Jurkat, Clone E6-1 (cell line): ENCODE data around the gene NXNL1.
"Not testable (repeated sequence)": the region's sequence is repeated elsewhere in the genome, so short reads cannot be mapped to it uniquely, and the experiment has no call there.

Experiments used
- DNase-seq: peaks from one replicate; pipeline ENCODE4 v3.0.0-alpha.2; 2011; ENCODE audit warnings: low read depth, low spot score
- H3K4me3 ChIP-seq: 2 replicates; pipeline ENCODE4 v1.5.1; 2011; ENCODE audit warnings: mild to moderate bottlenecking, low read length, control low read depth, moderate library complexity

Gene NXNL1

DNA sequence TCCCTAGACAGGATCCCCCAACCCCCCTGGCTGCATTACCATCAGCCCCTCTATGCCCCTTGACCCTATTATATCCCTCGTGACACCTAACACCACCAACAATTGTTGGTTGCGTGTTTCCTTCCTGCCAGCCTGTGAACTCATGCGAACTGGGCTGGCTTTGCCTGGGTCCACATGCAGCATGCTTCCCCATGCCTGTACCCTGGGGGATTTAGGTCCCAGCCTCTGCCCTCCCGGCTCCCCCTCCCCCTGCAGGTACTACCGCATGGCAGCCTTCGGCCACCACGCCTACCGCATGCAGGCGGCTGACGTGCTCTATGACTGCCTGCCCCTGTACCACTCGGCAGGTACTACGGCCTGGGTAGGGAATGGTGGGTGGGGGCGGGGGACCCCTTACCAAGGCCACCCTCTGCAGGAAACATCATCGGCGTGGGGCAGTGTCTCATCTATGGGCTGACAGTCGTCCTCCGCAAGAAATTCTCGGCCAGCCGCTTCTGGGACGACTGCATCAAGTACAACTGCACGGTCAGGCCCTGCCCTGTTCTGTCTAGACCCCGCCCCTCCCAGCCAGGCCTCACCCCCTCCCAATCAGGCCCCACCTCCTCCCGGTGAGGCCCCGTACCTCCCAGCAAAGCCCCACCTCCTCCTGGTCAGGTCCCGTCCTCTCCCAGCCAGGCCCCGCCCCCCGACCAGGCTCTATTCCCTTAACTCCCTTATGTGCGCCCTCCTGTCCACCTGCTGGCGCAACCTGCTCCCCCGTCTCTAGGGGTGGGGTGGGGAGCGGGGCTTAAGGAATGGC, 28.1 kb upstream of the NXNL1 start:
- DNase-seq, result peak; percentile 50
- H3K4me3 ChIP-seq, result no peak overlapping the region

DNA sequence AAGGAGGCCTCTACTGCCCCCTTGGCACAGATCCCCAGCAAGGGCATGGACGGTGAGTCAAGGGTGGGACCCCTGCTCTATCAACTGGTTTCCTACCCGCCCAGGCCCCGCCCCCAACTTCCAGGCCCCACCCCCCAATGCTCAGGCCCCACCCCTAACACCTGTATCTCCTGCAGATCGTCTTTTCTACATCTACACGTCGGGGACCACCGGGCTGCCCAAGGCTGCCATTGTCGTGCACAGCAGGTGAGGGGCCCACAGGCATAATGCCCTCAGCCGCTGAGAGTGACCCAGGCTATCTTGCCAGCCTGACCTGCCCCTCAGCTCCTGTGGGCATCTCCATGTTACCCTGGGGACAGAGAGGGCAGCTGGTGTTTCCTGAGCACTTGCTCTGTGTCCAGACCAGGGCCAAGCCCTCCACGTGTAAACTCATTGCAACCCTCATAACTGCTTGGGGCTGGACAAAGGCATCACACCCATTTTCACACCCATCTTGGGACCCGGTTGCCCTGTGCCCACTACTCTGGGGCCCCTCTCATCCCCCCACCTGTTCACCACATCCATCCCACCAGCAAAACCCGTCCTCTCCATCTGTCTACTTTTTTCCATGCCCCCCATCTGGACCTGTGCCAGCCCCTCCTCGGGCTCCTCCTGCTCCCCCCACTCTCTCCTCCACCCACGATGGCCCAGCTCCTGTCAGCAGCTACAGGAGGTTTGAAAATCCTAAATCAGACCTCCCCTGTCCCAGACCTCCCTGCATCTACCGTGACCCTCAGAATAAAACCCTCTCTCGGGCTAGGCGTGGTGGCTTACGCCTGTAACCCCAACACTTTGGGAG, 26.8 kb upstream of the NXNL1 start:
- DNase-seq, result no peak
- no peak overlapping the region for H3K4me3 ChIP-seq

DNA sequence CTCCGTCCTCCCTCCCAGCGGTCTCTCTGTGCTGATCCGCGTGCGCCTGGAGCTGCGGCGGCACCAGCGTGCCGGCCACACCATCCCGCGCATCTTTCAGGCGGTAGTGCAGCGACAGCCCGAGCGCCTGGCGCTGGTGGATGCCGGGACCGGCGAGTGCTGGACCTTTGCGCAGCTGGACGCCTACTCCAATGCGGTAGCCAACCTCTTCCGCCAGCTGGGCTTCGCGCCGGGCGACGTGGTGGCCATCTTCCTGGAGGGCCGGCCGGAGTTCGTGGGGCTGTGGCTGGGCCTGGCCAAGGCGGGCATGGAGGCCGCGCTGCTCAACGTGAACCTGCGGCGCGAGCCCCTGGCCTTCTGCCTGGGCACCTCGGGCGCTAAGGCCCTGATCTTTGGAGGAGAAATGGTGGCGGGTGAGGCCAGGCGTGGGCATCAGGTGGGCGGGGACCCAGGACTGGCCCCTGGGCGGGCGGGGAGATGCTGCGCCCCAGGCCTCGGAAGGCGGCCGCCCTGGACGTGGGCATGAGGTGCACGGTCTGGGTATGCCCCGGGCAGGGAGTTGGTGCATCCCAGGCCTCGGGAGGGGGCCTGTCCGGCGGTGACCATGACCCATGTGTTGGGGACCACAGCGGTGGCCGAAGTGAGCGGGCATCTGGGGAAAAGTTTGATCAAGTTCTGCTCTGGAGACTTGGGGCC, 26.0 kb upstream of the NXNL1 start:
- DNase-seq, result no peak
- H3K4me3 ChIP-seq, result no peak overlapping the region

DNA sequence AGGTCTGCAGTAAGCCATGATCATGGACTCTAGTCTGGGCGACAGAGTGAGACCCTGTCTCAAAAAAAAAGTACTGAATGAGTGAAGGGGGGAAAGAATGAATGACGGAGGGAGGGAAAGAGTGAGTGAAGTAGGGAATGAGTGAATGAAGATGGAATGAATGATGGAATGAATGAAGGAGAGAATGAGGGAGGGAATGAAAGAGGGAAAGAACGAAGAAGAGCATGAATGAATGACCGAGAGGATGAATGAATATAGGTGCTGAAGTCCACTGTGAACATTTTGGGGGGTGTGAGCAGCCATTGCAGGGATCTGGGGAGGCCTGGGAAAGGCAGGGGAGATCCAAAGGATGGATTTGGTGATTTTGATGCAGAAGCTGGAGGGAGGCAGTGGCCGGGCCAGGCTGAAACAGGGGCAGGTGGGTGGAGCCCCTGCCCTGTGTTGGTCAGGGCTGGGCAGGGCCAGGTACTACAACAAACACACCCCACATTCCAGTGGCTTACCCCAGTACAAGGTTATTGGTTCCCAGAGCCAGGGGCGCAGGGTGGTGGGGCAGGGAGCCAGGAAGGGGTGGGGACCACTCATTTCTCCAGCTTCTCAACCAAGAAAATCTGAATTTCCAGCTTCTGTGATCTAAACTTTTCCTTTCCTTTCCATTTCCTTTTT, 23.9 kb upstream of the NXNL1 start:
- DNase-seq, result no peak
- H3K4me3 ChIP-seq, result no peak overlapping the region

DNA sequence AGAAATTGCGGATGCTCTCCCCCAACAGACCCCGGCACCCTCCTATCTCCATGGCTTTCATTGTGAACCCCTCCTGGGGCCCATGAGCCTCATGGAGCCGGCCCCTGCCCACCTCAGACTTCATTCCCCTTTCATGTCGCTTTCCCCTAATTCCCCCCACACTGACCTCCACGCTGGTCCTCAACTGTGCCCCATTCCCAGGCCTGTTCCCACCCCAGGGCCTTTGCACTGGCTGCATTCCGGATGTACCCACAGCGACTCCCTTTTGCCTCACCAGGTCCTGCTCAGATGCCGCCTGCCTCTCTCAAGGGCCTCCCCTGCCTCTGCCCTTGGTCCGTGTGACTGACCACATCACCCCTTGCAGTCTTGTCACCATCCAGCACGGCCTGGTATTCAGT, 22.9 kb upstream of the NXNL1 start:
- no peak overlapping the region for H3K4me3 ChIP-seq
- no peak for DNase-seq

DNA sequence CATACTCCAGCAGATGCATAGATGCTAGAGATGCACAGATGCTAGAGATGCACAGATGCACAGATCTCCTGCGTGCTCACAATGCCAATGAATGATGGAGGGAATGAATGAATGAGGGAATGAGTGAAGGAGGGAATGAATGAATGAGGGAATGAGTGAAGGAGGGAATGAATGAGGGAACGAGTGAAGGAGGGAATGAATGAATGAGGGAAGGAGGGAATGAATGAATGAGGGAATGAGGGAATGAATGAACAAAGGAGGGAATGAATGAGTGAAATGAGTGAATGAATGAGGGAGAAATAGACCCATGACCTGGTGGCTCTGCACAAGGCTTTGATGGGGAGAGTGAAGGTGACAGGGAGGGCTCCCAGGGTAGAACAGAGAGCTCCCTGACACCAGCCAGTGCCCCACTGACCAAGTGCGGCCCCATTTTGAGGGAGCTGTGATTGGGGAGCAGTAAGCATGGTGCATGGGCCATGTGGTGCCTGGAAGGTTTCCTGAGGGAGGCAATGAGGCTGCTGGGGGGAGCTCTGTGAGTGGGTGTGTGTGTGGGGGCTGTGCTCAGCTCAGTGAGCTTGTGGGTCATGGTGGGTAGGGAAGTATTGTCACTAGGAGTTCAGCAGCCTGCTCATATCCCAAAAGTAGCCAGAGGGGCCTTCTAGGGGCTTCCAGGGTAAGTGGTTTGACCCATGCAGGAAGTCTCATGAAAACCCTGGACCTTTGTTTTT, 22.3 kb upstream of the NXNL1 start:
- no peak overlapping the region for H3K4me3 ChIP-seq
- no peak for DNase-seq

DNA sequence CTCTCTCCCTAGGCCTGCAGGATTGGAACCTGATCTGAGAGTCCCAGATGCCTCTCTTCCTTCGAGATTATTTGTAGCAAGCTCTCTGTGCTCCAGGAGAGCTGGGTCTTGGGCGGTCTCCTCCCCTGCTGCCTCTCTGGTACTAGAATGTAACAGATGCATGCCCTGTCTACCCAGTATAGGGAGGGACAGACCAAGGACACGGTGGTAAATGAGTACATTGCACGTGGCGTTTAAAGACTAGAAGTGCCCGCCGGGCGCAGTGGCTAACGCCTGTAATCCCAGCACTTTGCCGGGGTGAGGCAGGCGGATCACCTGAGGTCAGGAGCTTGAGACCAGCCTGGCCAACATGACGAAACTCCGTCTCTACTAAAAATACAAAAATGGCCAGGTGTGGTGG, 21.3 kb upstream of the NXNL1 start:
- H3K4me3 ChIP-seq, result no peak overlapping the region
- DNase-seq, result no peak

DNA sequence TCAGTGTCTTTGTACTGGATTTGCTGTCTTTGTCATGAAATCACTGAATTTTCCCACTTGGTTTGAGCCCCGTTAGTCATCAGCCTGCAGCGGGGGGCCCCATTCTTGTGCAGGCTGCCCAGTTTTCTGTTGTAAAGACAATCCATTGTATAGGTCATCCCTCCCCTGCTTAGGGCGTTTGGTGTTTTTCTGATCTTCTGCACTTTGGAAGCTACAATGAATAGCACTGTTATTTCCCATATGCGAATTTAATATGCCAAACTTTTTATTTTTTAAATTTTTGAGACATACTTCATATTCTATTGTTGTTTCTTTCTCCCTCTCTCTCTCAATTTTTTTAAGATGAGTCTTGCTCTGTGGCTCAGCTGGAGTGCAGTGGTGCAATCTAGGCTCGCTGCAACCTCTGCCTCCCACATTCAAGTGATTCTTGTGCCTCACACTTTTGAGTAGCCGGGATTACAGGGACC, 18.6 kb upstream of the NXNL1 start:
- DNase-seq, result no peak
- H3K4me3 ChIP-seq, result no peak overlapping the region

DNA sequence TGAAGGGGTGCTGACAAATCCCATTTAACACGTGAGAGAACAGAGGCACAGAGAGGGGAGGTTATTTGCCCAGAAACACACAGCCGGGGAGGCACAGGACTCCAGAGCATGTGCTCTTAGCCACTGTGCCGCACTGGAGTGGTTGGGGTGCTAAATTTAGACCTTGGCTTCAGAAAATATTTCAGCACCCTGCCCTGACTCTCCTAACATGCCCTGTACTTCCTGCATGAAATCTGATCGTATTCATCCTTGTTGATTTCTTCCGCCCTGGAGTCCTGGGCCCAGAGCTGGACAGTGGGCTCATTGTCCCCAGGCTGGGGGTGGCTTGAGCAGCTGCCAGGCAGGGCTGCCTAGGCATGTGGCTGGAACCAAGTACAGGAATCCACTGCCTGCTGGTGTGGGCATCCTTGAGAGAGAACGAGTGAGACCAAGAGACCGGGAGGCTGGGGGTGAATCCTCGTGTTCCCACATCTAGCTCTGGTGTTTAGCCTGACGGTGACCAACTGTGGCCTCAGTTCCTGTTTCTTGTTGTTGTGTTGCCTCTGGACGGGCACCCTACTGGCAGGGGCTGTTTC, 14.9 kb upstream of the NXNL1 start:
- no peak for DNase-seq
- no peak overlapping the region for H3K4me3 ChIP-seq

DNA sequence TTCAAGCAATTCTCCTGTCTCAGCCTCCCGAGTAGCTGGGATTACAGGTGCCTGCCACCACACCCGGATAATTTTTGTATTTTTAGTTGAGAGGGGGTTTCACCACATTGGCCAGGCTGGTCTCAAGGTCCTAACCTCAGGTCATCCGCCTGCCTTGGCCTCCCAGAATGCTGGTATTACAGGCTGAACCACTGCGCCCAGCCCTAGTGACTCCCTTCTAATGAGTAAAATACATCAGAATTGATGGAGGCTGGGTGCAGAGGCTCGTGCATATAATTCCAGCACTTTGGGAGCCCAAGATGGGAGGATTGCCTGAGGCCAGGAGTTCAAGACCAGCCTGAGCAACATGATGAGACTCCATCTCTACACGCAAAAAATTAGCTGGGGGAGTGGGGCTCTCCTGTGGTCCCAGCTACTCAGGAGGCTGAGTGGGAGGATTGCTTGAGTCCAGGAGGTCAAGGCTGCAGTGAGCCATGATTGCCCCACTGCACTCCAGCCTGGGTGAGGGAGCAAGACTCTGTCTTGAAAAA, 14.3 kb upstream of the NXNL1 start:
- not testable (repeated sequence) for H3K4me3 ChIP-seq, DNase-seq

DNA sequence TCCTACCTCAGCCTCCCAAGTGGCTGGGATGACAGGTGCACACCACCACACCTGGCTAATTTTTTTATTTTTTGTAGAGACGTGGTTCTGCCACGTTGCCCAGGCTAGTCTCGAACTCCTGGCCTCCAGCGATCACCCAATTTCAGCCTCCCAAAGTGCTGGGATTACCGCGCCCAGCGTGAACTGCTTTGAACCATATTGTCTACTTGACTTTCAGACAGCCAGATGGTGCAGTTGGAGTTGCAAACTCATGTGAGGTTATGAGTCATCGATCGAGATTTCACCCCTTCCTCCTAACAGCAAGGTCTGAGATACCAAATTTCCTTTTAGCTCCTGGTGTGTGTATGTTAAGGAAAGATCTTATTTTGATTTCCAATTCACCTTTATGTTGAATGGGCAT, 12.3 kb upstream of the NXNL1 start:
- no peak overlapping the region for H3K4me3 ChIP-seq
- DNase-seq, result no peak

DNA sequence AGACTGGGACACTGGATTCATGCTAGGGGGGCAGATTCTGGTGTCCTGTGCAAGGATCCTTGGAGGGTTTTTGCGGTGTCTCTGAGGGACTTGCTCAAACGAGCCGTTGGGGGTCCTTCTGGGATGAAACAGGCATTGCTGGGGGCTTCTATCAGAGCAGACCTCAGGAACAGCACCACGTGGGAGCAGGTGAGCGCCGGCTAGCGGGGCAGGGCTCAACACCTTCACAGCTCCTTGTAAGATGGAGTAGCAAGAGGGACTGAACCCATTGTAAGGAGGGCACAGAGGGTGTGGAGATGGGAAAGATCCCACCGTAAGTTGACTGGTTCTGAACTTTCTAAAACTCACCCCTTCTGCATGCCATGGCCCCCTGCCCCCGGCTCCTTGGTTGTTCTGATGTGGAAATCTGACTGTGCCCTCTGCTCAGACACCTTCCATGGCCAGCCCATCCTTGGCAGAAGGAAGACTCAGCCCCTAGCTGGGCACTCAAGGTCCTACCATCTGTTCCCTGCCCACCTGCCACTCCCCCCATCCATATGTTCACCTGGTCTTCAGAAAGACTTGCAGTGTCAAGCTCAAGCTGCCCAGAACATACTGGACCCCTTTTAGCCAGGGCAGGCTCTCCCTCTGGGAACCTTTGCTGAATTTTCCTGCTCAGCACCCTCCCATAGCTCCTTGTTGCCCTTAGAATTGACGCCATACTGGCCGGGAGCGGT, 10.8 kb upstream of the NXNL1 start:
- DNase-seq, result no peak
- H3K4me3 ChIP-seq, result peak overlapping the region; percentile 66

DNA sequence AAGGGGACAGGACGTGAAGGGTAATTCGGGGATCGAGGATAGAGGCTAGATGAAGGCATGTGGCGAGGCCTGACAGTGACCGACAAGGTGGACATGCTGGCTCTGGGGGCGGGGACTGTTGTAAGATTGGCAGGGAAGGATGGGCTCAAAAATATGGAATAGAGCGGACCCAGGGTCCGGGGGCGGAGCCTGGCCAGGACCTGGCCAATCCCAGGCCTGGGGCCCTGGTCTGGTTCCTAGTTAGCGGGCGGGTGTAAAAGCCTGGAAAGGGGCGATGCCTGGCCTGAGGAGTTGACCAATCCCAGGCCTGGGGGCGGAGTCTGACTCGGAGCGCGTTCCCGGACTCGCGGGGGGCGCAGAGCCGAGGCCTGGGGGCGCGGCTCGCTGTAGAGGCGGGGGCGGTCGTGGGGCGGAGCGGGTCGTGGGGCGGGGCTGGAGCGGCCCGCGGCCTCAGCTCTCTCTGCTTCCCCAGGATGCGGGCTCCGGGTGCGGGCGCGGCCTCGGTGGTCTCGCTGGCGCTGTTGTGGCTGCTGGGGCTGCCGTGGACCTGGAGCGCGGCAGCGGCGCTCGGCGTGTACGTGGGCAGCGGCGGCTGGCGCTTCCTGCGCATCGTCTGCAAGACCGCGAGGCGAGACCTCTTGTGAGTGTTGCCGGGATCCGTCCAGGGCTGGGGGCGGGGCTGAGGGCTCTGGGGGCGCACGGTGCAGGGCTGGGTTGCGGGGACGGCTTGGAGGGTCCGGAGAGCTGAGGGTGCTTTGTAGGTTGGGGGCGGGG, 9.5 kb upstream of the NXNL1 start, which contains the start of gene SLC27A1:
TSS of gene SLC27A1 (plus strand) at position 457 of the 774 bp plus-strand sequence. CDS start at position 474, 17 bp downstream.
- peak; percentile 96 for DNase-seq
- H3K4me3 ChIP-seq, result peak within 1 kb of the TSS; percentile 66

DNA sequence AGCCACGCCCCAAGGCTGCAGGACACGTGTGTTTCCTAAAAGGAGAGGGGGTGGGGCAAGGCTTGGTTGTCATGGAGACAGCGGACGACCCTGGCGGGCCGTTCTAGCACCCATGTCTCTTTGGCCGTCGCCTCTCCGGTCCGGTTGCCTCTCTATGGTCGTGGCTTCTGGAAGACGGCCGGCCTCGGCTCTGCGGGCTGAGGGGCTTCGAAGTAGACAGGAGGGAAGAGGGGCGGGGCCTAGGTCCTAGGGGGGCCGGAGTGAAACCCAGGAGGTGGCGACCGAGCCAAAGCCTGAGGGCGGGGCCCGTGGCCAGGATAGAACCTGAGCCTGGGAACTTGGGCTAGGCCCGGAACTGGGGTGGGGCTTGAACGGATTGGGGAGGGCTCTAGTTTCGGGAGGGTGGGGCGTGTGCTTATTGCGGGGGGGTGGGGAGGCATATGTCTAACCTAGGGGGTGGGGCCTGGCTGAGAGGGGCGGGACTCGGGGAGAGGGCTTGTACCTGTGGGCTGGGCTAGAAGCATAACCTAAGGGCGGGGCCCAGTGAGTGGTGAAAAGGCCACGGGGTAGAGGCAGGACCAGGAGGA, 8.8 kb upstream of the NXNL1 start:
- H3K4me3 ChIP-seq, result peak overlapping the region; percentile 66

DNA sequence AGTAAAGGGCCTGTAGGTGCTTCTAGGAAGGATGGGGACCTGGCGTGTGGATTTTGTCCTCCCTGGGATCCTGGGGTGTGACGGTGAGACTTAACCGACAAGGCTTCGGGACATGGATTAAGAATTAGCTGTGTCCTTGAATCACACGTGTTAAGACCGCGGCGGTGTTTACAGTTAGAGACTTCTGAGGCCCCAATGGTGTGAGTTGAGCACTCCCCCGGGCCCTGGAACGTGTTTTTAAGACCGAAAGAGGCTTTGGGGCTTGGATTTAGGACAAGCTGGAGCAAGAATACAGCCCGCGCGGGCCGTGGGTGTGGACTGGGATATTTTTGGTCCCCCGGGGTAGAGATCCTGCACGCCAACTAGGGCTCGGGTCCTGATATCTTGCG, 8.4 kb upstream of the NXNL1 start:
- H3K4me3 ChIP-seq, result no peak overlapping the region
- no peak for DNase-seq

More for the DNA sequence above, 8.8 kb upstream of the NXNL1 start:
- DNase-seq, result peak; percentile 79
